ENCODE results near the gene CAND2.

DNA sequence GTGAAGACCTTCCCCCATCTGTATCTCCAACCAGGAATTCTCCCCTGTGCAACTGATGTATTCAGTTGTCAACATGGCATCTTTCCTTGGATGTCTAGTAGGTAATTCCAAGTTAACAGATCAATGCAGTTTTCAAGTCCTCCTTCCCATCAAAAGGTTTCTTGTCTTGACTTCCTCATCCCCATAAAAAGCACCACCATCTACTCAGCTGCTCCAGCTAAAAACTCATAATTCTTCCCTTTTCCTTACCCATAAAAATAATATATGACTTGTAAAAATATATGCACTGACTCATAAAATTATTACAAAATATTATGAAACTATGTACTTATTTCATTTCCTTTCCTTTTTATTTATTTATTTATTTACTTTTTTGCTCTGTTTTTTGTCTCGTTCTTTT, 5.0 kb upstream of the CAND2 start:
- TF ChIP-seq CTCF (IDR thresholded peaks at IDR 0.05) (no peak), ZFX (IDR thresholded peaks at IDR 0.05; ENCODE audit: borderline replicate concordance) (no peak)
